Subcutaneous adipose tissue (tissue), 4 donors: Measurements from ENCODE around the gene ADGRA1. TPM values are rescaled to one million over a fixed set of nuclear protein-coding genes. Genes with fewer than 3 reads are reported as not detected.

Experiments used
- total RNA-seq, 4 donors: library from RNA; depleted of rRNA; stranded (reverse); fragments of >200 nt; gene quantifications; one replicate each; pipeline ENCODE4 v1.1.0, GENCODE V29; 2016
- TF ChIP-seq, protein P1 (sequence below): fragments of 450-650 bp; IDR thresholded peaks from one replicate; pipeline ENCODE4 v1.5.1; 2016; ENCODE audit warnings: low read depth, mild to moderate bottlenecking, control low read depth, antibody characterized with exemption, moderate library complexity

ADGRA1 gene
- total RNA-seq, 4 donors from 2014 or later: 0.38 TPM; not detected in 3

- TF ChIP-seq, protein P1, sequence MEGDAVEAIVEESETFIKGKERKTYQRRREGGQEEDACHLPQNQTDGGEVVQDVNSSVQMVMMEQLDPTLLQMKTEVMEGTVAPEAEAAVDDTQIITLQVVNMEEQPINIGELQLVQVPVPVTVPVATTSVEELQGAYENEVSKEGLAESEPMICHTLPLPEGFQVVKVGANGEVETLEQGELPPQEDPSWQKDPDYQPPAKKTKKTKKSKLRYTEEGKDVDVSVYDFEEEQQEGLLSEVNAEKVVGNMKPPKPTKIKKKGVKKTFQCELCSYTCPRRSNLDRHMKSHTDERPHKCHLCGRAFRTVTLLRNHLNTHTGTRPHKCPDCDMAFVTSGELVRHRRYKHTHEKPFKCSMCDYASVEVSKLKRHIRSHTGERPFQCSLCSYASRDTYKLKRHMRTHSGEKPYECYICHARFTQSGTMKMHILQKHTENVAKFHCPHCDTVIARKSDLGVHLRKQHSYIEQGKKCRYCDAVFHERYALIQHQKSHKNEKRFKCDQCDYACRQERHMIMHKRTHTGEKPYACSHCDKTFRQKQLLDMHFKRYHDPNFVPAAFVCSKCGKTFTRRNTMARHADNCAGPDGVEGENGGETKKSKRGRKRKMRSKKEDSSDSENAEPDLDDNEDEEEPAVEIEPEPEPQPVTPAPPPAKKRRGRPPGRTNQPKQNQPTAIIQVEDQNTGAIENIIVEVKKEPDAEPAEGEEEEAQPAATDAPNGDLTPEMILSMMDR: no peak
Measured at GRCh38 chr10:133079836-133080682, 7.7 kb upstream of the ADGRA1 start.

GRCh38 chr10:133080683-133081040 is 7.1 kb upstream of the ADGRA1 start:
- TF ChIP-seq, protein P1: no peak

GRCh38 chr10:133081636-133082035 is 6.1 kb upstream of the ADGRA1 start:
- TF ChIP-seq, protein P1: no peak

GRCh38 chr10:133082685-133083421 is 4.9 kb upstream of the ADGRA1 start:
- TF ChIP-seq, protein P1: no peak

- TF ChIP-seq, protein P1: no peak
Measured at GRCh38 chr10:133083422-133084100, 4.2 kb upstream of the ADGRA1 start.

GRCh38 chr10:133084491-133084890 is 3.2 kb upstream of the ADGRA1 start:
- TF ChIP-seq, protein P1: no peak
